ENCODE measurements around the gene SCARF2.
A peak's percentile ranks its signal among the peaks of the same experiment; 100 is the strongest.
"Not testable (repeated sequence)": the region's sequence is repeated elsewhere in the genome, so short reads cannot be mapped to it uniquely, and the experiment has no call there.

SCARF2 gene

DNA sequence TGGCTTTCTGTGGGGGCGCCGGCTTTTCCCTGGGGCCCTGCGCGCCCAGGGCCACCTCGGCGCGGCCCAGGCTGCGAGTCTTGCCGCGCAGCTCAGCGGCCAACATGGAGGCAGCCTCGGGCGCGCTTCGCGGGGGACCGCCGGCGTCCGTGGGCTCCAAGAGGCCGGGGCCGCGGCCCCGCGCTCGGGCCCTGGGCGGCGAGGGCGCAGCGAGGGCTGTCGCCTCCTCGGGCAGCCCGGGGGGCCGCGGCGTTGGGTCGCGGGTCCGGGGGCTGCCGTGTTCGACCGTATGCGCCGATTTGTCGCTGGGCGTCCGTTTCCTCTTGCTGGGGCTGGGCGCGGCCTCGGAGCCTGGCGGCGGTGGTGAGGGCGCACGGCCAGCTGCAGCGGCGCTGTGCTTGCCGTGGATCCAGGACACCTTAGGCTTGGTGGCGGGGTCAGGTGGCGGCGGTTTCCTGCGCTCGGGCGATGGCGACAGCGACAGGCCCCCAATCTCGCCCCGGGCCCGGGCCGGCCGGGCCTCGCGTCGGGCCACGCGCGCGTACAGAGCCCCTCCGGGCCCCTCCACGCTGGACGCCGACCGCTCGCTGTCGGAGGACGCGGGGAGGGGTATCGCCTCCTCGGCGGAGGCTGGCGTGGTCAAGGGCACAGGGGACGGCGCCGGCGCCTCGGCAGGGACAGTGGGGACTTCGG, 11.9 kb downstream of the SCARF2 start:
- no peak for DNase-seq

GRCh38 chr22:20424932-20425565, 12.6 kb downstream of the SCARF2 start:
- DNase-seq: no peak

DNA sequence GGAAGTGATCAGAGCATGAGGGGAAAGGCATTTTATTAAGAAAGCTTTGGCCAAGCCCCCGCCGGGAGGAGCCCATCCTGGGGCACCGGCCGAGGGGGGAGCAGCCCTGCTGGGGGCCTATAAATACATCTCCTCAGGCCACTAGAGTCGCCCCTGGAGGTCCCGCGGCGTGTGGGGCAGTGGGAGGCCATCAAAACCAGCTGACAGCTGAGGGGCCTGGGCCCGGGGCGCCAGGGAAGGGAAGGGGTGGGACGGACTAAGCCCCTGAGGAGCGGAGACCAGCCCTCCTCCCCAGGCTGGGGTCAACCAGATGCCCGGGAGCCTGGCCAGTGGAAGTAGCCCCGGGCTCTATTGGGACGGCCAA, 13.1 kb downstream of the SCARF2 start:
- no peak for DNase-seq

- no peak for DNase-seq
Observed at GRCh38 chr22:20423906-20424551, 13.6 kb downstream of the SCARF2 start.

- DNase-seq: no peak
Observed at GRCh38 chr22:20423008-20423905, 14.4 kb downstream of the SCARF2 start.

DNA sequence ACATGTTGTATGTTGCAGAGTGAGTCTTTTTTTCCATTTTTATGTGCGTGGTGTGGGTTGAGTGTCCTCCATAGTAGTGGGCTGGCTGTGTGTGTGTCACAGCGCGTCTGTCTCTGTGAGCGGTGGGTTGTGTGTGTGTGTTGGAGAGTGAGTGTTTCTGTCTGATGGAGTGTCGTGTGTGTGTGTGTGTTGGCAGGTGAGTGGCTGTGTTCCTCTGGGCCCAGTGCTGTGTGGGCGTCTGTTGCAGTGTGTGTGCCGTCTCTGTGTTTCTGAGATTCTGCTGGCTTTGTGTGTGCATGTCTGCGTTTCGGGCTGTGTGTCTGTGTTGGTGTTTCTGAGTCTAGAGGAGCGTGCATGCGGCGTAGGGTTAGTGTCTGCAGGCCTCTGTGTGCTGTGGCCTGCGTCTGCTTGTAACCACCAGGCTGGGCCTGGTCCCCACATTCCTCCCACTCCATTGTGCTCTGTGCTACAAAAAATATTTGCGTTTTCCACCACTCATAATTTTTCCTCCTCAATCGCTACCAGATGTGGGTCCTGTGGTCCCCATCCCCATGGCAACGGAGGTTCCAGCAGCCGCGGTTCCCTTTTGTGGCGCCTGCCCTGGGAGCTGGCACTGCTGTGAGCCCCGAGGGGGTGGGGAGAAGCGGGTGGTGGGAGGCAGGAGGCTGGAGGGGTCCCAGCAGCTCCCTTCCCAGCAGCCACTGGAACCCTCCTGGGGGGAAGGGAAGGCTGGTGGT, 15.2 kb downstream of the SCARF2 start:
- DNase-seq: no peak

GRCh38 chr22:20421507-20421874, 16.1 kb downstream of the SCARF2 start:
- DNase-seq: no peak

DNA sequence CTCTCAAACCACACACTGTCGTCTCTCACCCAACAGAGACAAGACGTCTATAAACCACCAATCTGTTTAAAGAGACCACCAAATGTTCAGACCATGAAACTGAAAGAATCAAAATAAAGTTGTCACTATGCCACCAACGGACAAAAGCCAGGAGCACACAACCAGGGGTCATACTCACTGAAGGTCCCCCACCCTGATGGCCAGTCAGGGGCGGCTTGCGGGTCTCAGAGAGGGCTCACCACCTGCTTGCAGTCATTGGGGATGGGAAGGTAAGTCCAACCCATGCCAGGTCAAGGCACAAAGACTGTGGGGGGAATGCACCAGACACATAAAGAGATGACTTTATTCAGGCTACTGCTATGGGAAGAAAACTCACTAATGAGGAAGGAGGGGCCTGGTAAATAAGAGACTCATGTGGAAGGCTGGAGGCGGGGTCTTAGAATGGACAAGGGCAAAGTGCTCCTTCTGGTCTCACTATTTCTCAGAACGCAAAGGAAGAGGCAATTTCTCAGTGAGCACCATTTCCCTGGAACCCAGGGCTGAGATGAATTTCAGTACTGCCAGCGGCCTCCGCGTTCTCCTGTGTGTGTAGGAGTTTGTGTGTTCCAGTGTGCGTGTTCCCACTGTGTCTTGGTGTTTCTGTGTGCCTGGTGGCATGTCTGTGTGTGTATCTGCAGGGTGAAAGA, 17.3 kb downstream of the SCARF2 start:
- DNase-seq: no peak

DNA sequence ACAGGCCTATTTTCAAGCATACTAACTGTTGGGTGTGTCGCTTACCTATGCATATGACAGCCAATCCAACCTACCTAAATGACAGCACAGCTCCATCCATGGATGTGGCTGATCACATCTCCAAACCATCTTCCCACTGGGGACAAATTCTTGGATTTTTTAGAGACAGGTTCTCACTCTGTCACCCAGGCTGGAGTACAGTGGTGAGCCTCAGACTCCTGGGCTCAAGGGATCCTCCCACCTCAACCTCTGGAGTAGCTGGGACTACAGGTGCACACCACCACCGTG, 18.0 kb downstream of the SCARF2 start:
- DNase-seq: no peak

GRCh38 chr22:20418211-20418788, 19.3 kb downstream of the SCARF2 start:
- DNase-seq: peak; percentile 58

DNA sequence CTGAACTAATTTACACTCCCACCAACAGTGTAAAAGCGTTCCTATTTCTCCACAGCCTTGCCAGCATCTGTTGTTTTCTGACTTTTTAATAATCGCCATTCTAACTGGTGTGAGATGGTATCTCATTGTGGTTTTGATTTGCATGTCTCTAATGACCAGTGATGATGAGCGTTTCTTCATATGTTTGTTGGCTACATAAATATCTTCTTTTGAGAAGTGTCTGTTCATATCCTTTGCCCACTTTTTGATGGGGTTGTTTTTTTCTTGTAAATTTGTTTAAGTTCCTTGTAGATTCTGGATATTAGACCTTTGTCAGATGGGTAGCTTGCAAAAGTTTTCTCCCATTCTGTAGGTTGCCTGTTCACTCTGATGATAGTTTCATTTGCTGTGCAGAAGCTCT, 21.9 kb downstream of the SCARF2 start:
- not testable (repeated sequence) for DNase-seq

- DNase-seq: not testable (repeated sequence)
Observed at GRCh38 chr22:20415241-20415640, 22.4 kb downstream of the SCARF2 start.

DNA sequence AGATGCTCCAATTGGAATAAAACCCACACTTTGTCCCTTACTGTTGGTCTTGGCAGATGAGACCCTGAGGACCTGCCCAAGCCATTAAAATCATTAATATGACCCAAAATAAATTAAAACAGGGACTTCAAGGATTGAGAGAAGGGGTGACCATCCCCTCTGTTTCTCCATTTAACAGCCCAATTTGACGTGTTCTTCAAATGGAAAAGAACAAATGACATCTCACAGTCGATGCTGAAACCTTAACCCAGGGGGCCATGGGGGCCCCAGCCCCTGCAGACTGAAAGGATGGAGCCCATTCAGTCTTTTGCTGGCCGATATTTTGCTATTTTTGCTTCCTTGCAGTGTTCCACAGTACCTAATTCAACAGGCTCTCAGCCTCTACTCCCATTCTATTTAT, 23.2 kb downstream of the SCARF2 start:
- DNase-seq: no peak

- no peak for DNase-seq
Observed at GRCh38 chr22:20414059-20414440, 23.6 kb downstream of the SCARF2 start.

GRCh38 chr22:20413217-20414058, 24.2 kb downstream of the SCARF2 start:
- no peak for DNase-seq

- no peak for DNase-seq
Observed at GRCh38 chr22:20412474-20413216, 25.0 kb downstream of the SCARF2 start.

DNA sequence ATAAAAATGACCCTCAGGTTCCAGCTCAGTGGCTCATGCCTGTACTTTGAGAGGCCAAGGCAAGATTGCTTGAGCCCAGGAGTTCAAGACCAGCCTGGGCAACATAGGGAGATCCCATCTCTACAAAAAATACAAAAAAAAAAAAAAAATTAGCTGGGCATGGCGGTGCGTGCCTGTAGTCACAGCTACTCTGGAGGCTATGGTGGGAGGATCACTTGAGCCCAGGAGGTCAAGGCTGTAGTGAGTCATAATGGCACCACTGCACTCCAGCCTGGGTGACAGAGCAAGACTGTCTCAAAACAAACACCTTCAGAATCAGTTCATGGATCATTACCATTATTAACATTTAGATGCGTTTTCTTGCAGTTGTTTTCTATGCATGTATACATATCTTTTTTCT, 28.2 kb downstream of the SCARF2 start:
- not testable (repeated sequence) for DNase-seq

- no peak for DNase-seq
Observed at GRCh38 chr22:20408891-20409290, 28.7 kb downstream of the SCARF2 start.

GRCh38 chr22:20407829-20408228, 29.8 kb downstream of the SCARF2 start:
- DNase-seq: no peak
